MCF 10A (cell line): ENCODE measurements around the gene UNC13C. TPM values are rescaled to one million over a fixed set of nuclear protein-coding genes. Genes with fewer than 3 reads are reported as not detected.

ENCODE experiments used
- BruUV-seq: library from RNA; stranded (reverse); fragments of 400-500 nt; replicated peaks from 2 replicates; lab custom pipeline; 2021; lab: Mats Ljungman, UMichigan
- CTCF ChIA-PET: fragments of 300-600 bp; sonication (Branson Sonifier 250); formaldehyde crosslinking; extraction: SDS; loops from one replicate; lab custom pipeline; 2021; ENCODE audit warnings: antibody characterized with exemption, inconsistent platforms; lab: Yijun Ruan, JAX
- POLR2A ChIA-PET: fragments of 300-600, 350-650 bp; sonication (Branson Sonifier 250); formaldehyde crosslinking; extraction: SDS; loops from one replicate; lab custom pipeline; 2020; ENCODE audit warnings: antibody characterized with exemption, inconsistent platforms; lab: Yijun Ruan, JAX
- DNase-seq: peaks from one replicate; pipeline ENCODE4 v3.0.0-alpha.2; 2018; ENCODE audit not compliant: unreplicated experiment
- H3K27ac Mint-ChIP-seq: one replicate; pipeline ENCODE4 v1.8.0; 2022; ENCODE audit warnings: mild to moderate bottlenecking, low read depth, mixed read lengths; ENCODE audit not compliant: unreplicated experiment
- H3K27me3 Mint-ChIP-seq: one replicate; pipeline ENCODE4 v1.8.0; 2022; ENCODE audit warnings: mixed read lengths; ENCODE audit not compliant: insufficient read depth, unreplicated experiment
- H3K36me3 Mint-ChIP-seq: one replicate; pipeline ENCODE4 v1.8.0; 2022; ENCODE audit warnings: mild to moderate bottlenecking, moderate library complexity, mixed read lengths; ENCODE audit not compliant: insufficient read depth, unreplicated experiment
- H3K4me1 Mint-ChIP-seq: one replicate; pipeline ENCODE4 v1.8.0; 2022; ENCODE audit warnings: mixed read lengths; ENCODE audit not compliant: insufficient read depth, unreplicated experiment
- H3K4me3 Mint-ChIP-seq: one replicate; pipeline ENCODE4 v1.8.0; 2022; ENCODE audit warnings: mild to moderate bottlenecking, moderate library complexity, mixed read lengths; ENCODE audit not compliant: unreplicated experiment
- H3K9me3 Mint-ChIP-seq: one replicate; pipeline ENCODE4 v1.8.0; 2022; ENCODE audit warnings: mixed read lengths; ENCODE audit not compliant: unreplicated experiment
- intact Hi-C: fragments of 100-400 bp; cut with micrococcal nuclease; formaldehyde crosslinking; loops from 2 replicates; pipeline ENCODE4 v1.14.1; 2022
- total RNA-seq: library from RNA; stranded (reverse); gene quantifications from 2 replicates; pipeline ENCODE4 v1.2.3, GENCODE V29; 2022
- TF ChIP-seq, protein P1 (sequence below): fragments of 200-600 bp; IDR thresholded peaks from one replicate; pipeline ENCODE4 v1.8.0; 2022; ENCODE audit warnings: antibody characterized with exemption, mild to moderate bottlenecking; ENCODE audit not compliant: unreplicated experiment

UNC13C gene
- total RNA-seq, 1 experiment from 2014 or later = not detected

DNA sequence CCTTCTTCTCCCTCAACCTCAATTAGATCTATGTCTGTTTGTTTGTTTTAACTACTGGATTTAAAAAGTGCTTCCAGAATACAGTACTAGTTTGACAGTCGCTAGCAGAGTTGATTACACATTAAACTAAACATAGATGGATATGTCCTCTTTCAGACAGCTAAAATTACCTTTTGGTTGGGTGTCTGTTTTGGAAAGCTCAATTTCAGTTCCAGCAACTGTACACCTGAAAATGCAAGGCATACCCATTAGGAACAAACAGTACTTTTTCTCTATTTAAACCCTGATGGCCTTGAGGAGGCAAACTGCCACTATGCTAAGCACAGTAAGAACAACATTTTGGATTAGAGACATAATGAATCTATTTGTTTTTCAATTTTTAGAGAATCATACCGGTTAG, 234.4 kb downstream of the UNC13C start:
- intact Hi-C loops = no loop called here
- CTCF ChIA-PET = no interaction called here
- BruUV-seq = no TSS peak
- TF ChIP-seq, protein P1, sequence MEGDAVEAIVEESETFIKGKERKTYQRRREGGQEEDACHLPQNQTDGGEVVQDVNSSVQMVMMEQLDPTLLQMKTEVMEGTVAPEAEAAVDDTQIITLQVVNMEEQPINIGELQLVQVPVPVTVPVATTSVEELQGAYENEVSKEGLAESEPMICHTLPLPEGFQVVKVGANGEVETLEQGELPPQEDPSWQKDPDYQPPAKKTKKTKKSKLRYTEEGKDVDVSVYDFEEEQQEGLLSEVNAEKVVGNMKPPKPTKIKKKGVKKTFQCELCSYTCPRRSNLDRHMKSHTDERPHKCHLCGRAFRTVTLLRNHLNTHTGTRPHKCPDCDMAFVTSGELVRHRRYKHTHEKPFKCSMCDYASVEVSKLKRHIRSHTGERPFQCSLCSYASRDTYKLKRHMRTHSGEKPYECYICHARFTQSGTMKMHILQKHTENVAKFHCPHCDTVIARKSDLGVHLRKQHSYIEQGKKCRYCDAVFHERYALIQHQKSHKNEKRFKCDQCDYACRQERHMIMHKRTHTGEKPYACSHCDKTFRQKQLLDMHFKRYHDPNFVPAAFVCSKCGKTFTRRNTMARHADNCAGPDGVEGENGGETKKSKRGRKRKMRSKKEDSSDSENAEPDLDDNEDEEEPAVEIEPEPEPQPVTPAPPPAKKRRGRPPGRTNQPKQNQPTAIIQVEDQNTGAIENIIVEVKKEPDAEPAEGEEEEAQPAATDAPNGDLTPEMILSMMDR = no peak
- H3K4me3 Mint-ChIP-seq = no peak overlapping the region
- POLR2A ChIA-PET = no interaction called here
- H3K27me3 Mint-ChIP-seq = peaks cover 21% of the 10 kb centered on the region
- DNase-seq = no peak
- no peaks in the 10 kb centered on the region for H3K36me3 Mint-ChIP-seq
- H3K9me3 Mint-ChIP-seq = peaks cover 15% of the 10 kb centered on the region
- no peaks in the 10 kb centered on the region for H3K4me1 Mint-ChIP-seq
- H3K27ac Mint-ChIP-seq = no peak overlapping the region

DNA sequence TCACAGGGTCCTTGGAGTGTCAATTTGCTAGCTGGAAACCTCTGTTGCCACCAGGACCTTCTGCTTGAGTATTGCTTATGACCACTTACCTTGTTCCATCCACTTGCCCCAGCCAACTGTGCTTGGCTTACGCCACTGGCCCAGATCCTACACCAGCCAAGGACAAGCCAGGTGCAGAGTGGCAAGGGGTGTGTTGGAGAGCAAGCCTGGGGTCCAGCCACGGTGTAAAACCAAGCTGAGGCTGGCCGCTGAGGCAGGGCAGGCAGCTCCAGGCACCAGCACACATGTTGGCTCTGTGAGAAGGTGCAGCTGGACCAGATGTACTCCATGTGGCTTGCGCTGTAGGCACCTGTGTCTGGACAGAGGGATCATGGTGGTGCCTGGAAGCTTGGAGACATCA, 248.2 kb downstream of the UNC13C start:
- CTCF ChIA-PET = interaction anchor here (0.8 kb wide), 1 partner anchor 32 kb away, joined by 3 read pairs; no protein-coding TSS in a partner anchor
- no peaks in the 10 kb centered on the region for H3K36me3 Mint-ChIP-seq
- H3K4me1 Mint-ChIP-seq = no peaks in the 10 kb centered on the region
- BruUV-seq = no TSS peak
- TF ChIP-seq, protein P1 = no peak
- intact Hi-C loops = no loop called here
- no peaks in the 10 kb centered on the region for H3K27me3 Mint-ChIP-seq
- DNase-seq = no peak
- H3K27ac Mint-ChIP-seq = no peak overlapping the region
- POLR2A ChIA-PET = no interaction called here
- H3K4me3 Mint-ChIP-seq = no peak overlapping the region
- peaks cover 15% of the 10 kb centered on the region for H3K9me3 Mint-ChIP-seq

DNA sequence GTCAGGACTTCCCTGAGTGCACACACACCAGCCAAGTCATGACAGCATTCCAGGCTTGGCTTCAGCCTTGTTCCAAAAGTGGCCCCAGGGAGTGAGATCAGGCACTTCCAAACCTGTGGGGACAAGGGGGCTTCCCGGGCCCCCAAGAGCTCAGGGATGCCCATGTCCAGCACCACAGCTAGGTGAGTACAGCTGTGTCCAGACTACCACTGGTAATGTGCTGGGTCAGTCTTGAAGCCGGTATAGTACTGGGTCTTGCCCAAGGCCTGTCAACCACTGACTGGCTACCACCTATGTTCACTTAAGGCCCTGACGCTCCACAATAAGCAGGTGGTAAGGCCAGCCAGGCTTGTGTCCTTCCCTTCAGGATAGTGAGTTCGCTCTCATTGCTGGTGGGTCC, 249.3 kb downstream of the UNC13C start:
- ChIA-PET POLR2A (no interaction called here), CTCF (no interaction called here)
- no TSS peak for BruUV-seq
- no peaks in the 10 kb centered on the region for H3K4me1 Mint-ChIP-seq
- no peak for DNase-seq
- H3K36me3 Mint-ChIP-seq = no peaks in the 10 kb centered on the region
- TF ChIP-seq, protein P1 = no peak
- no peak overlapping the region for H3K27ac Mint-ChIP-seq
- intact Hi-C loops = no loop called here
- H3K27me3 Mint-ChIP-seq = no peaks in the 10 kb centered on the region
- H3K4me3 Mint-ChIP-seq = no peak overlapping the region
- peaks cover 15% of the 10 kb centered on the region for H3K9me3 Mint-ChIP-seq

DNA sequence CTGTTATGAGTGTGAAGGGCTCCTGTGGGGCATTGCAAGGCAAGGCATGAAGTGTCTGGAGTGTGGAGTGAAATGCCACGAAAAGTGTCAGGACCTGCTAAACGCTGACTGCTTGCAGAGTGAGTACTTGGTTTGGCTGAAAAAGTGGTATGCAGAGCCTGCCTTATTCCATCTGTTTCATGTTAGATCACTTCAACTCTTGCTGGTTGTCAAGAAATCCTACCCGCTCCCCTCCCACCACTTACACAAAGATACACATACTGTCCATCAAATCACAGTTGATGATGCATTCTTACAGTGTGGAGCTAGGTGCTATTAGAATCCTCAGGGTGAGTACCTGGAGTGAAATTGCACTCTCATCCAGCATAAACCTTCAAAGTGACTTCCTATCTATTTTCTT, 272.1 kb downstream of the UNC13C start:
- Mint-ChIP-seq H3K9me3 (no peaks in the 10 kb centered on the region), H3K27ac (no peak overlapping the region), H3K27me3 (peaks cover 43% of the 10 kb centered on the region), H3K36me3 (no peaks in the 10 kb centered on the region), H3K4me3 (no peak overlapping the region), H3K4me1 (no peaks in the 10 kb centered on the region)
- BruUV-seq = no TSS peak
- POLR2A ChIA-PET = no interaction called here
- TF ChIP-seq, protein P1 = no peak
- CTCF ChIA-PET = no interaction called here
- DNase-seq = no peak
- intact Hi-C loops = no loop called here
